Fibroblast of lung (primary cell): ENCODE results near the gene TBC1D22A.

Experiments
- CTCF ChIP-seq, 2 donors: IDR thresholded peaks in 1 of 2; conservative IDR thresholded peaks in 1 of 2; 1 replicate in 1 of 2; 2 replicates in 1 of 2; pipeline ENCODE4 v1.5.1; 2011 to 2012; ENCODE audit warnings: low read length in 2 of 2, control low read depth in 1 of 2, inconsistent platforms in 1 of 2, low read depth in 1 of 2, mild to moderate bottlenecking in 1 of 2
- EZH2 ChIP-seq: IDR thresholded peaks from 2 replicates; pipeline ENCODE4 v1.5.1; 2012; ENCODE audit warnings: low read length, control low read depth, mild to moderate bottlenecking; ENCODE audit errors: missing control alignments

GRCh38 chr22:46737105-46737975, 25.1 kb upstream of the TBC1D22A start:
- TF ChIP-seq CTCF (conservative IDR thresholded peaks at IDR 0.05 in 1 of 2, IDR thresholded peaks at IDR 0.05 in 1 of 2; ENCODE audit: low read depth in 1 of 2, low read length in 2 of 2) (no peak), EZH2 (no peak)
